ENCODE data around the gene SLC15A2.

The SLC15A2 gene

GRCh38 chr3:121985846-121986245 is 91.6 kb downstream of the SLC15A2 start:
- H3K27ac Mint-ChIP-seq = no peak overlapping the region
- peaks cover 21% of the 10 kb centered on the region for H3K9me3 Mint-ChIP-seq (ENCODE audit: low read depth)
- peaks cover 7% of the 10 kb centered on the region for H3K36me3 Mint-ChIP-seq
- H3K4me1 Mint-ChIP-seq (ENCODE audit: low read depth) = no peaks in the 10 kb centered on the region
- H3K4me3 Mint-ChIP-seq = no peak overlapping the region
- H3K27me3 Mint-ChIP-seq = peaks cover 2% of the 10 kb centered on the region

DNA sequence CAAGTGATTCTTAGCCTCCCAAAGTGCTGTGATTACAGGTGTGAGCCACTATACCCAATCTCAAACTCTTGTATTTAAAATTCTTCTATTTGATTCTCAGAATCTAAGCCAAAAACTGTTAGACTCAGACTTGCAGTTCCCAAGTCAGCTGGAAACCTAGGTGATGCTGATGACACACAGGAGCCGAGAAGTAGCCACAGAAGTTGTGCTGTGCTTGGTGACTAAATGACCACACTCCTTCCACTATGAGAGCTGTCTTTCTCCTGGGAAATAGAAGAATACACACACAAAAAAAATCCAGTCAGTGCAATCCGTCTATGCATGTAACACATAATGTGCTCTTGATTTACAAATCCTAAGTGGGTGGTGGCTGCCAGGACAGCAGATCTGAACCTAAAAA is 93.9 kb downstream of the SLC15A2 start:
- H3K27me3 Mint-ChIP-seq = peaks cover 2% of the 10 kb centered on the region
- H3K36me3 Mint-ChIP-seq = peaks cover 7% of the 10 kb centered on the region
- no peak overlapping the region for H3K27ac Mint-ChIP-seq
- H3K4me3 Mint-ChIP-seq = no peak overlapping the region
- H3K9me3 Mint-ChIP-seq (ENCODE audit: low read depth) = peaks cover 21% of the 10 kb centered on the region
- H3K4me1 Mint-ChIP-seq (ENCODE audit: low read depth) = no peaks in the 10 kb centered on the region

DNA sequence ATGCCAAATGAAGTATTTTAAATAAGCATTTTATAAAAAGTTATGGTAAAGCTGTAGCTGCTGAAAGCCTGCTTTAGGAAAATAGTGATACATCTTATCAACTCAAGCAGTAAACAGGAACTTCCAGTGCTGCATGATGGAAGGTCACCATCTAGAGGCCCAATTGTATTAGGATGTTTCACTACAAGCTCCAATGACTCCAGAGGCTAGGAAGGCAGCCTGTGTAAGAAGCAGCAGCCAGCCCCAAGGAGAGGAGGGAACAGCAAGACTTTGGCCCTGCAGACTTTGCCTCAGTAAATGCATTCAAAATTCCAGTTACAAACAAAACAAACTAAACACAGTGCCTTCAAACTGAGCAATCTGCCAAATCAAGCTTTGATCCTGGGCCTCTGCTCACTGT is 95.7 kb downstream of the SLC15A2 start:
- Mint-ChIP-seq H3K36me3 (peaks cover 2% of the 10 kb centered on the region), H3K9me3 (ENCODE audit: low read depth) (peaks cover 6% of the 10 kb centered on the region), H3K4me1 (ENCODE audit: low read depth) (no peaks in the 10 kb centered on the region), H3K27me3 (no peaks in the 10 kb centered on the region), H3K27ac (no peak overlapping the region), H3K4me3 (no peak overlapping the region)

GRCh38 chr3:121992601-121993560 is 98.7 kb downstream of the SLC15A2 start:
- Mint-ChIP-seq H3K4me1 (ENCODE audit: low read depth) (peaks cover 1% of the 10 kb centered on the region), H3K27ac (no peak overlapping the region), H3K27me3 (no peaks in the 10 kb centered on the region), H3K9me3 (ENCODE audit: low read depth) (no peaks in the 10 kb centered on the region), H3K36me3 (no peaks in the 10 kb centered on the region), H3K4me3 (no peak overlapping the region)

All from activated naive CD8-positive, alpha-beta T cell (primary cell).